ENCODE results near the gene STAC2.

STAC2 gene

DNA sequence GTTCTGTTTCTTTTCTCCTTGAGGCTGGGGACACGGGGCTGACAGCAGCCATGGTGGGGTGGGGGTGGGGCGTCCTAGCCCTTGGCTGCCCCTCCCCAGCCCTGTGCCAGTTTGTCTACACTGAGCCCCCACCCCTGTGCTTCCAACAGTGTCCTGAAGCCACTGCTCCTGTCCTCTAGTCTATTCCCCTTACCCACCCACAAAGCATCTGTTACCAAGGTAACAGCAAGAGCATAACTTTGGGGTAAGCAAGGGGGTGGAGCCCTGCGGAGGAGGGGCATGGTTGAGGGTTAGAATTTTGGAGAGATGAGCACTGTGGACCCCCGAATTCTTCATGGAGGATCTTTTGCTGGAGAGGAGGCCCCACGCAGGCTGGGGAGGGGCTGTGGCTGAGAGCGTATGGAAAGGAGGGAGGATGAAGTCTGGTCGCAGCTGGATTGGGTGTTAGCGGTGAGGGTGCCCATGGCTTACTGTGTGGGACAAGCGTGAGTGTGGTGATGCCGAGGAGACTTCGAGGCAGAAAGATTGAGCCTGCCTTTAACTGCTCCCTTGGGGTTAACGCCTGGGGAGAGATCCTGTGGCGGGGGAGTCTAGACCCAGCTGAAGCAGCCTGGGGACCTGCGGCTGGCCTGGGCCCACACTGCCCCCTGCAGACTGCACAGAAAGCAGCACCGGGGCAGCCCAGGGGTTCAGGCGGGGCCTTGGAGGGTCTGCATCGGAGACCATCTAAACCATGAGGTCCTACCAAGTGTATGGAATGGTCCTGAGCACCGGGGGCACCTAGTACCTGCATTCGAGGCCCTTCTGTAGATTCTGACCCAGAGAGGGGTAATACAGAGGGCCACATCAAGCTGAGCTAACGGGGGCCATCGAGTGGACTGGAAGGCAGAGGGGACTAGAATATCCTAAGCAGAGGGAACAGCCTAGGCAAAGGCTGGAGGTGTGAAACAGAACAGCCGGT is 6.1 kb upstream of the STAC2 start:
- peak in 2 of 3 donors; percentile 18 to 37 for DNase-seq (ENCODE audit: low read depth in 3 of 3, low spot score in 1 of 3)

DNA sequence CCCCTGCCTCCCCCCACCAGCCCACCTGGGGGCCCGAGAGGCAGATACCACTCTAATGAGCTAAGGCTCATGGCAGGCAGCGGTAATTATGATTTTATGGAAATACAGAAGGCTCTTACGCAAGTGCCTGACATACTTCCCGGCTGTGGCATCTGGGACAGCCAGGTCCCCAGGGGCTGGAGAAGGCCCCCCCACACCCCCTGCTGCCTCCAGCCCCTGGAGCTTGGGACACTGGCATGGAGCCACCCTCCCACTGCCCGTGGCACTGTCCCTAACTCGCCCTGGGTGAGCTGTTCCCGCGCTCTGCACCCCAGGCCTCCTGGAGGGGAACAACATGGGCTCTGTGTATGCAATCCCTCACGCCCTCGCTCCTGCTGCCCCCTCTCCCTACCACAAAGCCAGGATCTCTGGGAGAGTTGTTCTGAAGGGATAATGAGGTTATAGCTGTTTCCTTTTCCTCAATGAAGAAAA is 5.4 kb upstream of the STAC2 start:
- no peak for DNase-seq (ENCODE audit: low read depth in 3 of 3, low spot score in 1 of 3)

DNA sequence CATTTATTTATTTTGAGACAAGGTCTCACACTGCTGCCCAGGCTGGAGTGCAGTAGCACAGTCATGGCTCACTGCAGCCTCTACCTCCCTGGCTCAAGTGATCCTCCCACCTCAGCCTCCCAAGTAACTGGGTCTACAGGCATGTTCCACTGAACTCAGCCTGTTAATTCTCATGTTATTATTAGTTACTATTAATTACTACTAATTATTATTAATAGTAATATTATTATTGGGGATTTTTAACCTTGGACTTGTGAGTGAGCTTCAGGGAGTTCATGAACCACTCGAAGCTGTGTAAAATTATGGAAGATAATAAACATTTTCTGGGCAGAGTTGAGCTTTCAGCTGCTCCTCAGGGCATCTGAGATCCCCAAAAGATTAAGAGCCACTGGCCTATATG is 4.6 kb upstream of the STAC2 start:
- no peak for DNase-seq (ENCODE audit: low read depth in 3 of 3, low spot score in 1 of 3)

GRCh38 chr17:39229274-39229913 is 3.6 kb upstream of the STAC2 start:
- no peak for DNase-seq (ENCODE audit: low read depth in 3 of 3, low spot score in 1 of 3)

DNA sequence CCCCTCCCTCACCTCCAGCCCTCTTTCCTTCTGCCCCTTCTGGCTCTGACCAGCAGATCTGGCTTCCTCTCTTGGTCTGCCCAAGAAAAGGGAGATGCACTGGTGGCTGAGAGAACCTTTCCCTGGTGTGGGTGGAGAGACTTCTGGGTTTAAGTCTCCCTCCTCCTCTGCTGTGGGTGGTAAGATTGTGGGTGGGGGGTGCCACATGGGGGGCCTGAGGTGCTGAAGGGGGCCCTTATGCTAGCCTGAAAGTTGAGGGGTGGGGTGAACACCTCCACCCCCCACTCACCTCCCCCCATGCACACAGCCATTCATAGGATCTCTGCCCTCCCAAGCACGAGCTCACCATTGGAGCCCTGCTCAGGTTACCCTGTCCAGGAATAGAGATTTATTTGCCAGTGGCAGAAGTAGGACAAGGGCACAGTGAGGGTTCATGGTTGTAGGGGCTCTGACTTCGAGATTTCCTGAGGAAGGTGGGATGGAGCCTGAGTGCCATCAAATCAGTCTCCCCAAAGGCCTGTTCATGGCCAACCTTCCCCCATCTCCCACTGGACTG is 1.7 kb upstream of the STAC2 start:
- DNase-seq (ENCODE audit: low read depth in 3 of 3, low spot score in 1 of 3), result no peak

GRCh38 chr17:39225959-39226683 is 376 bp upstream of the STAC2 start:
- DNase-seq (ENCODE audit: low read depth in 3 of 3, low spot score in 1 of 3), result no peak

DNA sequence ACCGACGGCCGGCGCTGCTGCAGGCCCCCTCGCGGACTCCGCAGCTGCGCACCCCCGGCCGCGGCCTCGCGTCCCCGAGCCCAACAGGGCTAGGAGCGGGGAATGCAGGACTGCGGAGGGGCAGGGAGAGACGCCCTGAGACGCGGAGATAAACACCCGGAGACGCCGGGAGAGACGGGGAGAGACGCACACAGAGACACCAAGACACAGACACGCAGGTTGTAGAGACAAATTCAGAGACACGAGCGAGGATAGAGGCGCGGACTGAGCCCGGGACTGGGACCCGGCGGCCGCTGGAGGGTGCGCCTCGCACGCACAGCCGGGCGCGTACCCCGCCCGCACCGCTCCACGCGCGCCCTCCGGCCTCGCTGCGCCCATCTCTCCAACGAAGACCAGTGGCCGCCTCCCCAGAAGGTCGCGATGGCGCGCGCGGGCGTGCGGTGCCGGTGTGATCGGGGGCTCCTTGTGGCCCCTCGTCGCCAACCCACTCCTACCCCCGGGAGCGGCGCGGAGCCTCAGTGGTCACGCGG is 902 bp downstream of the STAC2 start:
- no peak for DNase-seq (ENCODE audit: low read depth in 3 of 3, low spot score in 1 of 3)

DNA sequence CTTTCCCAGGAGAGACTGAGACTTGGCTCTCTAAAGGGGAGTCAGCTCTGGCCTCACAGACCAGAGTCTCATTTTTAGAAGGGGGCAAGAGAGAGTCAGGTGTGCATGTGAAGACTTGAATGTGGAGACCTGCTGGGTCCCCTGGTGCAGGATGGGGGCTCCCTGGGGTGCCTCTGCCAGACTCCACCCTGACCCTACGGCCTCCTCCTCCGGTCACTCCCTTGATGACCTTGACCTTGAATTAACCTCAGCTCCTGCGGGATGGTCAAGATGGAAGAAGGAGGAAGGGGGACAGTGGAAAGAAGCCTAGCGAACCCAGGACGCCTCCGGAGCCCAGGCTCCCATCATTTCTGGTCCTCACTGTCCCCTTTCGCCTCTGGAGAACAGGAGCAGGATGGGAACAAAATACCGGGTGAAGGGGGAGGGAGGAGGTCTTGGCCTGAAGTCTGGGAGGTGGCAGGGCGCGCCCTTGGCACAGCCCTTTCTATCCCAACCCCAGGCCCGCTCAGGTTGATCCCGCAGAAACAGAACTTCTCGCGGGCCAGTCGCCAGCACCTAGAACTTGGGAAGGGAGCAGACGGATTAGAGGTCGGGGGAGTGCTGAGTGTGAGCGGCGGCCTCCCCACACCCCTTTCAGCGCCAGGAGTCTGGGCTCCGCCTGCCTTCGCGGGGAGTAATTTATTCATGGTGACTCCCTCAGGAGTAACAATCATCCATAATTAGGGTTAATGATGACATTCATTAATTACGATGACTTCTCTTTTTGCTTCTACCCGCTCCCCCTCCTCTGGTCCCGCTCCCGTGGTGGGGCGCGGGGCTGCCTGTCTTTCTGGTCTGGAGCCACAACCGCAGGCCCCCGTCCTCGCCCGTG is 1.6 kb downstream of the STAC2 start:
- DNase-seq (ENCODE audit: low read depth in 3 of 3, low spot score in 1 of 3), result no peak

DNA sequence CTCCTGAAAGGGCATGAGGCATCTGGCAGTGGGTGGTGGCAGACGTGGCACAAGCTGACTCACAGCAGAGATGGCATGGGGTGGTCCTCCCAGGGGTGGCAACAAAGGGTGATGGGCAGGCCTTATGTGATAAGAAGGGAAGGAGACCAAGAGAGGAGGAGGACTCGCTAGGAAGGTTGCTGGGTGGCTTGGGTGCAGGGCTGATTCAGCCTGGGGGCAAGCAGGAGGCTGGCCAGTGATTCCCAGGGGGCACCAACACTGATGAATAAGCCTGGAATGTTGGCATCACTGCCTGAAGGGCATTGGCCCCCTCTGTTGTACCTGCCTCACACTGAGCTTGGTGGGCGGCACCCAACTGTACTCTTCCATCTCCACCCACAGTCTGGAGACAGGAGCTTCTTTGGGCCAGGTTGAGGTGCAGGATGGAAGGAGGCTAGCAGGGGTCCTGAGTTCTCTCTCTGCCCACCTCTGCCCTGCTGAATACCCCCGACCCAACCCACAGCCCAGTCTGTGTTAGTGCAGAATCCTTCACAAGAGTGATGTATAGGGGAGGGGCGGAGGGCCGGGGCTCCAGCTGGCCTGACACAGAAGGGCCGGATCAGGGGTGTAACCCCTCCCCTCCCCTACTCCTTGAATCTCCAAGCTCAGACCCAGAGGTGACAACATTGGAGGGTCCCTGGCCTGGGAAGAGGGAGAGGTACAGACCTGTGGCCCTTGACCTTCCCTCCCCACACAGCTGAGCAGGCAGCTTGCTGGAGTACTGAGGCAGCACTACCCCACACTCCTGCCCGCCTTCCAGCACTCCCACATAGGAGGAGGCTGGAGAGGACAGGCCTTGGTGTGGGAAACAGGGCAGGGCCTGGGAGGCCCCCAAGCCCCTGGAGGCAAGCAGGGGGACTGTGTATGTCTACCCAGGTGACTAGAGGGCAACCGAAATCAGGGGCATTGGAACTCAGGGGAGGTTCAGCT is 2.6 kb downstream of the STAC2 start:
- no peak for DNase-seq (ENCODE audit: low read depth in 3 of 3, low spot score in 1 of 3)

DNA sequence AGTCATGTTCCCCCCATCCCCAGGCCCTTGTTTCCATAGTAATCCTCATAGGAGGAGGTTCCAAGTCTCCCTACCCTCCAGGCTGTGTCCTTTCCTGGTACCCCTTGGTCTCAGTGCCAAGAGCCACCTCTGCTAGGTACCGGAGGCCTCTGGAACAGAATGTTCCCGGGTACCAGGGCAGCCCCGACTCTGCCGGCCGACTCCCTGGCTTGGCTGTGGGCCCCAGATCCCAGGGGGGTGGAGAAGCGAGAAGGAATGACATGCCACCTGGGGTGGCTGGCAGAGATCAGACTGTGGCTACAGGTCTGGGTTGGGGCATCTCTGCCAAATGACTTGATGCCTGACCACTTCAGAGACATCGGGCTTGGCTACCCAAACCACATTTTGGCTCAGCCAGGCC is 3.6 kb downstream of the STAC2 start:
- DNase-seq (ENCODE audit: low read depth in 3 of 3, low spot score in 1 of 3), result no peak

GRCh38 chr17:39221572-39221971 is 4.2 kb downstream of the STAC2 start:
- no peak for DNase-seq (ENCODE audit: low read depth in 3 of 3, low spot score in 1 of 3)

- DNase-seq (ENCODE audit: low read depth in 3 of 3, low spot score in 1 of 3), result no peak
Observed at GRCh38 chr17:39219647-39220154, 6.0 kb downstream of the STAC2 start.

DNA sequence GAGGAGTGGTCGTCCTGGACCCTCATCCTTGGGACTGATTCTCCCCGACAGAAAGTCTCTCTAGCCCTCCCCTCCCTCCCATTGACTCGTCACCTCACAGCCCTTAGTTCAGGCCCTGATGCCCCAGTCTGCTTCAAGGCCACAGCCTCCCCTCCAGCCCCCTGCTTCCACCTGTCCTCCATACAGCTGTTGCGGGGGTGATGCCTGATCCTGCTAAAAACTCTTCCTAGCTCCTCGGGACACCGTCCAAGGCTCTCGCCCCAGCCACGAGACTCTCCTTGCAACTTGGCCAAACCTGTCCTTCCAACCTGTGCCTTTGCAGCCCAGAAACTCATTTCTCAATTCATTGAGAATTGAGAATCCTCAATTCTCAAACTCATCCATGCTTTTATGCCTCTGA is 6.8 kb downstream of the STAC2 start:
- no peak for DNase-seq (ENCODE audit: low read depth in 3 of 3, low spot score in 1 of 3)

DNA sequence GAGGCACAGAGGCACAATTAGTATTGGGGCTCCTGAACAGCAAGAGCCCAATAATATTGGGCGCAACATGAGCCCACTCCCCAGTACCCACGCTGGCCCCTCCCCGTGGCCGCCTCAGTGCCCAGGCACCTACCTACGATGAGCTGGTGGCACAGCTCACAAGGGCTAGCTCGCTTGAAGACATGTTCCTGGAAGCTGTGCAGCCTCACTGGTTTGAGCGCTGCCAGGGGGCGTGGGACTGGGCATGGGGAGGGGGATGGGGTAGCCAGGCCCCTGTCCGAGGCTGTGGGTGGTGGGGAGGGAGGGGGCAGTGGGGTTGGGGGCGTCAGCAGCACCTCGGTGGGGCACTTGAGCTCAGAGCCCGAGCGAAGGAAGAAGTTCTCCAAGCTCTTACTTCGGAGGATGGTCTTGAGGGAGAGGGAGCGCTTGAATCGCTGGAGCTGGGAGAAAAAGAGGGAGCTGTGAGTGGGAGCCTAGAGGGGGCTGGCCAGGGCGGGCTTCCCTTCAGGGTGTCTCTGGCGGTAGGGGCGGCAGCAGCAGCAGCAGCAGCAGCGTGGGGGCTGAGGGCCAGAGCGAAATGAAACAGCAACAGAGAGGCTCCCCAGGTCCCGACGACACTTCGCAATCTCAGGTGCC is 7.9 kb downstream of the STAC2 start:
- no peak for DNase-seq (ENCODE audit: low read depth in 3 of 3, low spot score in 1 of 3)

- no peak for DNase-seq (ENCODE audit: low read depth in 3 of 3, low spot score in 1 of 3)
Observed at GRCh38 chr17:39213852-39214251, 11.9 kb downstream of the STAC2 start.

DNA sequence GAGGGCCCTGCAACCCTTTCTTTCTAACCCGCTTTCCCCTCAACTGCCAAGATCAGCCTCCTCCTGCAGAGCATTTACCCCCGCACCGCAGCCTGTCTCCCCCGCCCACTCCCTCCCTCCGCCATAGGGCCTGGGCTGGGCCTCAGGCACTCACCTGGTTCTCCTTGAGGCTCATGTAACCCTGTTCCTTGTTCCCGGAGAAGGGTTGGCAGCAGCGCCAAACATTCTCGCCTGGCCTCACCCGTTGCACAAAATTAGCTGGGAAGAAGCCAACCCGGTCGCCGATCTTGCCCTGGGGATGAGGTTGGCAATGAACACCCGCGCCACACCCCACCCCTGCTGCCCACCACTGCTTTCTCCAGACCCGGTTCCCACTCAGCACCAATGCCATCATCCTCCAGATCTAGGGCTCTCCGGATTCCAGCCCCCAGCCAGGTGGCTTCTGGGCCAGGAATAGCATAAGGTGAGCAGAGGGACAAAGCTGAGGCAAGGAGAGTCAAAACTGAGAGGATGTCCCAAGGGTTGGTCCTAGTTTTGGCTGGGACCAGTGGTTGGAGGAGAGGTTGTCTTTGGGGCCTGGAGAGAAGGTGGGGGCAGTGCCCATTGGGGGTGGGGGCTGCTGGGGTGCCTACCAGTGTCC is 12.8 kb downstream of the STAC2 start:
- DNase-seq (ENCODE audit: low read depth in 3 of 3, low spot score in 1 of 3), result no peak

DNA sequence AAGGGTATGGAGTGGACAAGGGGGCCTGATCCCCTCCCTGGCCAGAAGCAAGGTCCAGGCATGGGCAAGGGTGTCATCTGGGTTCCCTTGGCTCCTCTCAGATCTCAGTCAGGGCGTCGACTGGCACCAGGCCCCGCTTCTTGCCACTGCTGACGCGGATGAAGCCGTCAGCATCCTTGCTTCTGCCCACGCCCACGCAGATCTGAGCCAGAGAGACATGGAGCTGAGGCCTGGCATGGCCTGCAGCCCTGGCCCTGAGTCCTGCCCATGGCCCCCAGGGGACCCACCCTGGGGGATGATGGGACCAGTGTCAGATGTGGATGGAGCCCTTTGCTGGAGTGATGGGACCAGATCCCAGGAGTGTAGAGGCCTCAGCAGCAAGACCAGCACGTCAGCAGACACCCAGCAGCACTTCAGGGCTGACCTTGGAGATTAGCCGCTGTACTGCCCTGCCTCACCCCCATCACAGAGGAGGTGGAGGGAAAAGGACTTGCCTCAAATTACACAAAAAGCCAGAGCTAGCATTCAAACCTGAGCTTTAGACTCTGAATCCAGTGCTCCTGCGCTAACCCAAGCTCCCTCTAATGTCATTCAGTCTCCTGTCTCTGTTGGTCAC is 13.4 kb downstream of the STAC2 start:
- no peak for DNase-seq (ENCODE audit: low read depth in 3 of 3, low spot score in 1 of 3)

DNA sequence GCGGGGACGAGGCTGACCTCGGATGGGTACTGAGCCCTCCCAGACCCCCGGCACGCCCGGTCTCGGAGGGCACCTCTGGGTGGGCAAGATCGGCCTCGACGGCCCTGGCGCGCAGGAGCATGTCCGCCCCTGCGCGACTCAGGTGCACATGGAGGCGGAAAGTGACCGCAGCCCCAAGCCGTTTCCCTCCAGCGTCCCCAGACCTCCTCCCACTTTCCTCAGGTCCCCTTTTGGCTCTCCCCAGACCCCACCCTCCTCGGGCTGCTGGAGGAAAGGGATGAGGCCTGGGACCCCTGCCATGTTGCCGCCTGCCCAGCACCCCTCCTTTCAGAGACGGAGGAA is 15.7 kb downstream of the STAC2 start:
- no peak for DNase-seq (ENCODE audit: low read depth in 3 of 3, low spot score in 1 of 3)
